Astrocyte of the cerebellum (primary cell): Measurements from ENCODE around the gene MEP1B.

ENCODE experiments used
- DNase-seq: peaks from one replicate; pipeline ENCODE4 v3.0.0-alpha.2; 2011; ENCODE audit warnings: low read depth
- H3K4me3 ChIP-seq: 2 replicates; pipeline ENCODE4 v1.5.1; 2011; ENCODE audit warnings: mild to moderate bottlenecking, low read depth, low read length, moderate library complexity
- in situ Hi-C: cut with HindIII; loops from 2 replicates; pipeline ENCODE4 v1.10.0; 2017; ENCODE audit warnings: low sequenced_read_pairs
- TF ChIP-seq, protein P1 (sequence below): IDR thresholded peaks from 2 replicates; pipeline ENCODE4 v1.5.1; 2012; ENCODE audit warnings: low read length, low read depth, moderate library complexity, mild to moderate bottlenecking; ENCODE audit errors: missing control alignments

The MEP1B gene

DNA sequence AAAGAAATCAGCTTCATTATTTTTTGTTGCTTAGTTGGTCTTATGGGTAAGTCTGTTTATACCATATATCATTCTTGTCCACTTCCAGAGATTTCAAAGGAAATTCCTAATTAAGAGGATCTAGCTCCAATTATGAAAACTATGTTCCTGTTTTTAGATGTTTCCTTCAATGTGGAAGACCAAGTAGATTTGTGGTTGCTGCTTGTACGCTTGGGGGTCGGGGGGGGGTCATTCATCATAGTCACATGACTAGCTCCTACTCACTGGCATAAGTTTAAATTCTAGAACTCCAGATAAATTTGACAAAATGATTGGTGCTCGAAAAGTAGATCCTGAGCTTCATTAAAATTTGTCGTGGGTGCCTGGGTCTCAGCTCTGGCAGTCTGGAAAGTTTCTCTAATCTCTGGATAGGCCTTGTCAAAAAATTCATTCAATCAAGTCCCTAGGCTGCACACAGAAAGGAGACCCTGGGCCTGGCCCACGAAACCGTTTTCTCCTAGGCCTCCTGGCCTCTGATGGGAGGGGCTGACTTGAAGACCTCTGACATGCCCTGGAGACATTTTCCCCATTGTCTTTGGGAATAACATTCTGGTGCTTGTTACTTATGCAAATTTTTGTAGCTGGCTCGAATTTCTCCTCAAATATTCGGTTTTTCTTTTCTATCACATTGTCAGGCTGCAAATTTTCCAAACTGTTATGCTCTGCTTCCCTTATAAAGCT, 62.5 kb downstream of the MEP1B start:
- no peak overlapping the region for H3K4me3 ChIP-seq
- no peak for DNase-seq
- in situ Hi-C loops, result no loop called here
- TF ChIP-seq, protein P1, sequence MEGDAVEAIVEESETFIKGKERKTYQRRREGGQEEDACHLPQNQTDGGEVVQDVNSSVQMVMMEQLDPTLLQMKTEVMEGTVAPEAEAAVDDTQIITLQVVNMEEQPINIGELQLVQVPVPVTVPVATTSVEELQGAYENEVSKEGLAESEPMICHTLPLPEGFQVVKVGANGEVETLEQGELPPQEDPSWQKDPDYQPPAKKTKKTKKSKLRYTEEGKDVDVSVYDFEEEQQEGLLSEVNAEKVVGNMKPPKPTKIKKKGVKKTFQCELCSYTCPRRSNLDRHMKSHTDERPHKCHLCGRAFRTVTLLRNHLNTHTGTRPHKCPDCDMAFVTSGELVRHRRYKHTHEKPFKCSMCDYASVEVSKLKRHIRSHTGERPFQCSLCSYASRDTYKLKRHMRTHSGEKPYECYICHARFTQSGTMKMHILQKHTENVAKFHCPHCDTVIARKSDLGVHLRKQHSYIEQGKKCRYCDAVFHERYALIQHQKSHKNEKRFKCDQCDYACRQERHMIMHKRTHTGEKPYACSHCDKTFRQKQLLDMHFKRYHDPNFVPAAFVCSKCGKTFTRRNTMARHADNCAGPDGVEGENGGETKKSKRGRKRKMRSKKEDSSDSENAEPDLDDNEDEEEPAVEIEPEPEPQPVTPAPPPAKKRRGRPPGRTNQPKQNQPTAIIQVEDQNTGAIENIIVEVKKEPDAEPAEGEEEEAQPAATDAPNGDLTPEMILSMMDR, result no peak

GRCh38 chr18:32255570-32255969, 65.7 kb downstream of the MEP1B start:
- TF ChIP-seq, protein P1, result no peak
- no peak overlapping the region for H3K4me3 ChIP-seq
- no peak for DNase-seq
- in situ Hi-C loops, result no loop called here

DNA sequence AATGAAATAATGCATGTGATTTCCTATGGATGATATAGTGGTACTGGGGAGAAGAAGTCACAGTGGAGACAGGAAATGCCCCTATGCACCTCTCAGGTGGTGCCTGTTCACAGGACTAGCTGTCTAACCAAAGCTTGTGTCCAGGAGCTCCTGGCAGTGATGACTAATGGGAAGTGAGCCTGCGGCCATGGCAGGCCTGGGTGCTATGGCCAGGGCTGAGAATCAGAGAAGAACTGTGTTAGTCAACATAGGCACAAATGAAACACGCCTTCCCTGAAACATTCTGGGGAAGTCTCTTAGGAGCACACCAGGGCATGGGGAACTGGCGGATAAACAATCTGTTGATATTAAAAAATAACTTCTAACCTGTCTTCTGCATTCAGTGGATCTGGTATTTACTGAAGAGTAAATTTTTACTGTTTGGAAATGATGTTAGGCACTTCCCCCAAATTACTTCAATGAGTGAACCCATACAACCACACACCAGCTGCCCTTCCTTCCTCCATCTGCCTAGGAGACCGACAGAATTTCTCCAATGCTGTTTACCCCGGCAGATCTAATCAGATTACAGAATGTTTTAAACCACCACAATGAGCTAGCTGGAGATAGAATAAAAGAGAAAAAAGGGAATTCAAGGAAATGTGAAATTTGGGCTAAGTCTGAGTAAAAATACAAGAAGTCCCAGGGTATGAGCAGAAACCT, 67.4 kb downstream of the MEP1B start:
- no peak for DNase-seq
- TF ChIP-seq, protein P1, result no peak
- in situ Hi-C loops, result no loop called here
- H3K4me3 ChIP-seq, result no peak overlapping the region

DNA sequence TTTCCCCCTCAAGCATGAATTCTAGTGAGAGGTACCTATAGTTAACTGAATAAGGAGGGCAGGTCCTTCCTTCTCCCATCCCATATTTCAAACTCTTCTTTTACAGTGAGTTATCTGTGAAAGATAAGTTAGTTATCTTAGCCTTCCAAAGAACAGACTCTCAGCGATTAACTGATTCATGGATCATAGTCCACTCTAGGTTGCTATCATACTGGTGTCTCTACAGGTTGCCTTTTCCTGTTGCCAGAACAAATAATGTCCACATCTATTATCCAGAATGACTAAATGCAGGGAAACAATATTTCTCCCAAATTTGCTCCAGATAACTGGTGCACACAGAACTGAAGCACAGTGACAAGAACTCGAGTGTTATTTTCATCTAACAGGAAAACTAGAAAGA, 68.3 kb downstream of the MEP1B start:
- DNase-seq, result no peak
- TF ChIP-seq, protein P1, result no peak
- in situ Hi-C loops, result no loop called here
- H3K4me3 ChIP-seq, result no peak overlapping the region

- TF ChIP-seq, protein P1, result no peak
Measured at GRCh38 chr18:32258558-32259204, 68.8 kb downstream of the MEP1B start.

DNA sequence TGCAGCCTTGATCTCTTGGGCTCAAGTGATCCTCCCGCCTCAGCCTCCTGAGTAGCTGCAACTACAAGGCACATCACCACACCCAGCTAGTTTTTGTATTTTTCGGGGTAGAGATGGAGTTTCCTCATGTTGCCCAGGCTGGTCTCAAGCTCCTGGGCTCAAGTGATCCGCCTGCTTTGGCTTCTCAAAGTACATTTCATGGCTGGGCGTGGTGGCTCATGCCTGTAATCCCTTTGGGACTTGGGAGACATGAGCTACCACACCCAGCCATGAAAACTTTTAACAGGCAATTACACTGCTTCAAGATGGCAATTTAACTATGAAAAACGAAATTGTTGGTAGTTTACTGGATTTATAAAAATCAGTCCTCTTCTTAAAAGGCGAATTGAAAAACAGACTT, 69.7 kb downstream of the MEP1B start:
- DNase-seq, result no peak
- in situ Hi-C loops, result no loop called here
- no peak overlapping the region for H3K4me3 ChIP-seq
- TF ChIP-seq, protein P1, result no peak

More at GRCh38 chr18:32258558-32259204, 68.8 kb downstream of the MEP1B start:
- in situ Hi-C loops, result no loop called here
- H3K4me3 ChIP-seq, result no peak overlapping the region
- no peak for DNase-seq
